Activated CD8-positive, alpha-beta memory T cell treated with anti-CD3 and anti-CD28 coated beads, Interleukin-2, amount 50 U/mL, for 24 hours (primary cell): ENCODE data around the gene EXOSC5.

ENCODE experiments used
- DNase-seq: peaks from one replicate; pipeline ENCODE4 v3.0.0-alpha.2; 2020; ENCODE audit errors: extremely low read depth

Gene EXOSC5

GRCh38 chr19:41341669-41342490, 55.3 kb downstream of the EXOSC5 start:
- no peak for DNase-seq

- no peak for DNase-seq
Observed at GRCh38 chr19:41339936-41340335, 57.2 kb downstream of the EXOSC5 start.
